ENCODE data around the gene MICALL1.

The MICALL1 gene

DNA sequence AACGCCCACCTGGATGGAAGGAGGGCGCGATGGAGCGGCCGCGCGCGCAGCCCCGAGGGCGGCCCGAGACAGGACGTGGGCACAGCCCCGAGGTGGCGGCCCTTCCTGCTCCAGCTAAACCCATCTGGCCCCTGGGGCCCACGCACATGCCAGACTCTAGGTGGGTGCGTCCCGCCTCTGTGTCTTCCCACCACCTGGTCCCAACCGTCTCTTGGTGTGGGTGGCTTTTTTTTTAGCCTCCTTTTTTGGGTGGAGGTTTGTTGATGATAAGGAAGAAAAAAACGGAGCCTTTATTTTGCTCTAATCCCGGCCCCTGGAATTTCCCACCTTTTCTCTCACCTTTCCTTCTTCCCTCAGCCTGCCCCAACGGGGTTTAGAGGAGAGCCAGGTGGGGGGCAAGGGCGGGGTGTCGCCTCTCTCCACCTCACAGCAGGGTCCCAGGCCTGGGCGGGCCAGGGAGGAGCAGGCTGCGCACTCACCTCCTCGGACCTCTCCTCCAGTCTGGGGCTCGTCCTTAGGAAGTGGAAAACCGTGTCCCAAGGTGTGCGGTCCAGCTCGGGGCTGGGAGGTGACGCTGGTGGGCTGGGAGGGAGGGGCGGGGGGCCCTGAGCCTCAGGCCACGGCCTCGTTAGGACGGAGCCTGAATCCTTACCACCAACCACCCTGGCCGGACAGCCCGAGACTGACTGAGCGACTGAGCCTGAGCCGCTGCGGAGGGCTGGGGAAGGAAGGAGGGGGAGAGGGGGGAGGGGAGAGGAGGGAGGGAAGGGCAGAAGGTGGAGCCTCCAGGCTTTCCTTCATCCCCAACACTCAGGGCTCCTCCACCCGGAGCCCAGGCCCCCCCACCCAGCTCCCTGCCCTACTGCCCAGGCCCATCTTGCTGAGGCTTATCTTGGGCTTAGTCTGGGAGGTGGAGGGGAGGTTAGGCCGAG lies 78.0 kb downstream of the MICALL1 start, which contains the start of gene SOX10:
TSS of gene SOX10 (minus strand) at position 696 of the 932 bp plus-strand sequence. CDS start 771 bp downstream, outside the sequence.
- no peak for DNase-seq (ENCODE audit: low read depth in 2 of 2)

DNA sequence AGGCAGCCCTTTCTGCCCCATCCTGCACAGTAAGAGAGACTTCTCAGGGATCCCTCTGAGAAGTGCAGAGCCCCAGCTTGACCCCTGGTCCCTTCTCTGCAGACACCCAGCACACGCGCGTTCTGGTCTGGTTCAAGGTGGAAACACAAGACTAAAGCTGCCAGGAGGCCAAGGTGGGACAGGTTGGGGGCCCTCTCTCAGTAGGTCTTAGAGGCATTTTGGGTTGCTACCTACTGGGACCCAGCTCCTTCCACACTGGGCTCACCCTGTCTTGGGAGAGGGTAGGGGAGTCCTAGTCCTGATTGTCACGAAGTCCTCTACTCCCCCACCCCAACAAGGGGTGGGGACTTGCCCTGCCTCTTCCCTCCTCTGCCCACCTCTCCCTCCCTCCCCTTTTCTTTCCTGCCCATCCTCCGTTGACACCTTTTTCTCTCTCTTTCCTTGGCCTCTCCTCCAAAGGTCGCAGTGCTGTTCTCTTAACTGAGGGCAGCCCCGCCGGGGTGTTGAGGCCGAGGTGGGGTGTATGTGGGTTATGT lies 79.0 kb downstream of the MICALL1 start:
- DNase-seq (ENCODE audit: low read depth in 2 of 2): no peak

DNA sequence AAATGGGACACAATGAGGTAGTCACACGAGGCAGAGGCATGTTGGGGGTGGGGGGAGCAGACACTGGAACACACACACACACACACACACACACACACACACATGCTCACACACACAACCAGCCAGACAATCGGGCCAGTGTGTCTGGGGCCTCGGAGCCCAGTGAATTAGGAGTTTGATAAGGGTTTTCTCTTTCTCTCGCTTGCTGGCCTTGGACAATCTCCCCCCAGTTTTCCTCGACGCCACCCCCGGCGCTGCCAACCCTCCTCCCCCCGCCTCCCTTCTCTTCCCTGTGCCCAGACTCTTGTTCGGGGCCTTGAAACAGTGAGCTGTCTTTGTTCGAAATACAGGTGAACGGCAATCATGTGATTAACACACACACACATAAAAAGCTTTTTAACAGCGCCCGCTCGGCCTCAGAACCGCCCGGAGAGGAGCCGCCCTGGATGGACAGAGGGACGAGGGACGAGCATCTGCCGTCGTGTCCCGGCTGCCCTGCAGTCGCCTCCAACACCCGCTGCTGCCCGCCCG lies 79.7 kb downstream of the MICALL1 start:
- DNase-seq (ENCODE audit: low read depth in 2 of 2): no peak

DNA sequence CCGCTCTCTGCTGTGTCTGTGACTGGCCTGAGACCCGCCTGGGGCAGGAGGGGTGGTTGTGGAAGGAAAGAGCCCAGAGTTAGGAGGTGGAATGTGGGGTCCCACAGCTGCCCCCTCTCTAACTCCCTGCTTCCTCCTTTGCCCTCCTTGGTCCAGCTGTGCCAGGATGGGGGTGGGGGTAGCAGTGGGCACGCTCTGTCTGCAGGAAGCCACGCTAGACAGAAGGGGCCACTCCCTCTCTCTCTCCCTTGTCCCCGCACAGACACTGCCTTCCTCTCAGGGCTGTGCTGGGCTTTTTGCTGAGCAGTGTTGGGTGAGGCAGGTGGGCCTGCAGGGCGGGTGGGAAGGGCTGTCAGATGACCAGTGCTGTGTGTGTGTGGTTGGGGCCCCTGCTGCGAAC lies 80.3 kb downstream of the MICALL1 start:
- DNase-seq (ENCODE audit: low read depth in 2 of 2): no peak

GRCh38 chr22:37989146-37990045 lies 83.3 kb downstream of the MICALL1 start:
- DNase-seq (ENCODE audit: low read depth in 2 of 2): no peak

GRCh38 chr22:37990301-37990700 lies 84.2 kb downstream of the MICALL1 start:
- no peak for DNase-seq (ENCODE audit: low read depth in 2 of 2)

DNA sequence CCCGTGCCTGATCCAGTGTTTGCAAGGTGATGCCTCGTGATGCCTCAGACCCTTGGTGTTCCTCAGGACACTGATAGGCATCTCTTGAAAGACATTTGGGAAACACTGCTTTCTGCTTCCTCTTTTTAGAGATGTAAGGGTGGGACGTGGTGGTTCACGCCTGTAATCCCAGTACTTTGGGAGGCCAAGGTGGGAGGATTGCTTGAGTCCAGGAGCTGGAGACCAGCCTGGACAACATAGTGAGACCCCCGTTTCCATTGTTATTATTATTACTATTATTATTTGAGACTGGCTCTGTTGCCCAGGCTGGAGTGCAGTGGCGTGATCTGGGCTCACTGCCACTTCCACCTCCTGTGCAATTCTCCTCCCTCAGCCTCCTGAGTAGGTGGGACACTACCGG lies 84.8 kb downstream of the MICALL1 start:
- DNase-seq (ENCODE audit: low read depth in 2 of 2): no peak

DNA sequence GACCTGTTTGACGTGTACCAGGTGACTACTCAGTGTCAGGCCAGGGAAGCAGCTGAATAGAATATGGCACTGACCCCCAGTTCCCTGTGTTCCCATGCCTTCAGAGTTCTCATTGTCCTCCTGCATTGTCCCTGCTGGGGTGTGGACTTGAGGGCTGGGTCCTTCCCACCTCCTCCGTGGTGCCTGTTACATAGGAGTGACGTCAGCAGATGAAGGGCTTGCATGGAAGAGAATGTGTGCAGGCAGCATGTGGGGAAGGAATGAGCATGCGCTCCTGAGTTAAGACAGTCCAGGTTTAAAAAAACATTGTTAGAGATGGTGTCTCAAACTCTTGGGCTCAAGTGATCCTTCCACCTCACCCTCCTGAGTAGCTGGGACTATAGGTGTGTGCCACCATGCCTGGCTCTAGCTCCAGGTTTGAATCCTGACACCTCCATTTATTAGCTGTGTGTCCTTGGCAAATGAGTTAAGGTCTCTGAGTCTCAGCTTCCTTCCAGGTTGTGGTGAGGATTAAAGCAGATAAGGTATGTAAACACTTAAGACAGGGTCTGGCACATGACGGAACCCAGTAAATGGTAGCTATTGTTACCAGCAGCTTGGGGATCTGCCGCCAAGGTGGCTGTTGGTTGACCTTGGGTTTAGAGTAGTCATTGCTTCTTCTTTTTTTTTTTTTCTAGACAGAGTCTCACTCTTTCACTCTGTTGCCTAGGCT lies 85.8 kb downstream of the MICALL1 start:
- DNase-seq (ENCODE audit: low read depth in 2 of 2): no peak
